ENCODE measurements around the gene HOXC9.

HOXC9 gene

GRCh38 chr12:54021432-54022013 lies 21.6 kb downstream of the HOXC9 start:
- no peak overlapping the region for H3K9ac ChIP-seq (ENCODE audit: low read length)
- TF ChIP-seq, protein P1, sequence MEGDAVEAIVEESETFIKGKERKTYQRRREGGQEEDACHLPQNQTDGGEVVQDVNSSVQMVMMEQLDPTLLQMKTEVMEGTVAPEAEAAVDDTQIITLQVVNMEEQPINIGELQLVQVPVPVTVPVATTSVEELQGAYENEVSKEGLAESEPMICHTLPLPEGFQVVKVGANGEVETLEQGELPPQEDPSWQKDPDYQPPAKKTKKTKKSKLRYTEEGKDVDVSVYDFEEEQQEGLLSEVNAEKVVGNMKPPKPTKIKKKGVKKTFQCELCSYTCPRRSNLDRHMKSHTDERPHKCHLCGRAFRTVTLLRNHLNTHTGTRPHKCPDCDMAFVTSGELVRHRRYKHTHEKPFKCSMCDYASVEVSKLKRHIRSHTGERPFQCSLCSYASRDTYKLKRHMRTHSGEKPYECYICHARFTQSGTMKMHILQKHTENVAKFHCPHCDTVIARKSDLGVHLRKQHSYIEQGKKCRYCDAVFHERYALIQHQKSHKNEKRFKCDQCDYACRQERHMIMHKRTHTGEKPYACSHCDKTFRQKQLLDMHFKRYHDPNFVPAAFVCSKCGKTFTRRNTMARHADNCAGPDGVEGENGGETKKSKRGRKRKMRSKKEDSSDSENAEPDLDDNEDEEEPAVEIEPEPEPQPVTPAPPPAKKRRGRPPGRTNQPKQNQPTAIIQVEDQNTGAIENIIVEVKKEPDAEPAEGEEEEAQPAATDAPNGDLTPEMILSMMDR (IDR thresholded peaks at IDR 0.05; ENCODE audit: low read length), result peak; percentile 21; the same call in 1 of the 2 replicates
- TF ChIP-seq EZH2 (IDR thresholded peaks at IDR 0.05; ENCODE audit: borderline replicate concordance, low read length), result no peak
- H4K20me1 ChIP-seq (ENCODE audit: insufficient read depth, low read length), result no peaks in the 10 kb centered on the region
- no peaks in the 10 kb centered on the region for H3K36me3 ChIP-seq (ENCODE audit: insufficient read depth, low read length)
- peak overlapping the region; percentile 8; the same call in 1 of the 2 replicates for H3K4me2 ChIP-seq (ENCODE audit: low read length)
- H3F3A ChIP-seq (ENCODE audit: insufficient read depth, low read length), result no peaks in the 10 kb centered on the region
- H3K27me3 ChIP-seq (ENCODE audit: insufficient read depth, low read length), result peaks cover 6% of the 10 kb centered on the region; the same call in 1 of the 2 replicates
- peaks cover 26% of the 10 kb centered on the region for H3K4me1 ChIP-seq (ENCODE audit: insufficient read depth, low read length, severe bottlenecking)
- no peaks in the 10 kb centered on the region for H3K79me2 ChIP-seq (ENCODE audit: insufficient read depth, low read length)
- H3K4me3 ChIP-seq (ENCODE audit: low read depth, low read length, poor library complexity, severe bottlenecking), result no peak overlapping the region
- H2AFZ ChIP-seq (ENCODE audit: low read length), result no peak overlapping the region
- no peaks in the 10 kb centered on the region for H3K9me2 ChIP-seq (ENCODE audit: low read depth, low read length)
- H3K9me3 ChIP-seq (ENCODE audit: low read length), result no peaks in the 10 kb centered on the region
- no peak overlapping the region for H3K27ac ChIP-seq (ENCODE audit: low read depth, low read length, poor library complexity, severe bottlenecking)

- Histone ChIP-seq H3K79me2 (ENCODE audit: insufficient read depth, low read length) (no peaks in the 10 kb centered on the region), H3K9ac (ENCODE audit: low read length) (no peak overlapping the region), H3K27ac (ENCODE audit: low read depth, low read length, poor library complexity, severe bottlenecking) (no peak overlapping the region), H3F3A (ENCODE audit: insufficient read depth, low read length) (no peaks in the 10 kb centered on the region), H3K36me3 (ENCODE audit: insufficient read depth, low read length) (no peaks in the 10 kb centered on the region), H4K20me1 (ENCODE audit: insufficient read depth, low read length) (no peaks in the 10 kb centered on the region), H3K9me3 (ENCODE audit: low read length) (no peaks in the 10 kb centered on the region), H3K27me3 (ENCODE audit: insufficient read depth, low read length) (peaks cover 6% of the 10 kb centered on the region; the same call in 1 of the 2 replicates), H3K4me3 (ENCODE audit: low read depth, low read length, poor library complexity, severe bottlenecking) (no peak overlapping the region), H2AFZ (ENCODE audit: low read length) (no peak overlapping the region), H3K4me1 (ENCODE audit: insufficient read depth, low read length, severe bottlenecking) (peaks cover 25% of the 10 kb centered on the region), H3K4me2 (ENCODE audit: low read length) (no peak overlapping the region), H3K9me2 (ENCODE audit: low read depth, low read length) (no peaks in the 10 kb centered on the region)
- TF ChIP-seq EZH2 (IDR thresholded peaks at IDR 0.05; ENCODE audit: borderline replicate concordance, low read length), result no peak
- TF ChIP-seq, protein P1 (IDR thresholded peaks at IDR 0.05; ENCODE audit: low read length), result no peak
Observed at GRCh38 chr12:54022960-54023884, 23.3 kb downstream of the HOXC9 start.

DNA sequence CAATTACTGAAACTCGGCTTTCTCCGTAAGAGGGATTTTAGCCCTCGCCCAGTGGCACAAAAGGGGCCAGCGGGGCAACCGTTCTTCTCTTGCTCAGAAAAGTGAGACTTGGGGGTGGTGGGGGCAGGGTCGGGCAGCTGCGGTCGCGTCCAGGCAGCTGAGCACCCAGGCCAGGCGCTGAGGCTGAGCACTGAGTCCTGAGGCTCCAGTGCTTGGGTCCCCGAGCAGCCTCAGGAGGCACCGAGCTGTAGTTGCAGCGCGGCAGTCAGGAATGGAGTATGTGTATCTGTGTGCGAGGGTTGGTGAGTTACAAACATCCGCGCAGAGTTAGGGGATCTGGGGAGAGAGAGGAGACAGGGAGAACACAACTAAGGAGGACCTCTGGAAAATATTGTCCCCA lies 24.2 kb downstream of the HOXC9 start:
- Histone ChIP-seq H3K79me2 (ENCODE audit: insufficient read depth, low read length) (no peaks in the 10 kb centered on the region), H3K27ac (ENCODE audit: low read depth, low read length, poor library complexity, severe bottlenecking) (no peak overlapping the region), H3K9me3 (ENCODE audit: low read length) (no peaks in the 10 kb centered on the region), H3K36me3 (ENCODE audit: insufficient read depth, low read length) (no peaks in the 10 kb centered on the region), H3K27me3 (ENCODE audit: insufficient read depth, low read length) (peaks cover 6% of the 10 kb centered on the region; the same call in 1 of the 2 replicates), H4K20me1 (ENCODE audit: insufficient read depth, low read length) (no peaks in the 10 kb centered on the region), H3K9me2 (ENCODE audit: low read depth, low read length) (no peaks in the 10 kb centered on the region), H3F3A (ENCODE audit: insufficient read depth, low read length) (no peaks in the 10 kb centered on the region), H2AFZ (ENCODE audit: low read length) (no peak overlapping the region), H3K4me1 (ENCODE audit: insufficient read depth, low read length, severe bottlenecking) (peaks cover 17% of the 10 kb centered on the region), H3K4me3 (ENCODE audit: low read depth, low read length, poor library complexity, severe bottlenecking) (no peak overlapping the region), H3K9ac (ENCODE audit: low read length) (no peak overlapping the region), H3K4me2 (ENCODE audit: low read length) (no peak overlapping the region)
- TF ChIP-seq EZH2 (IDR thresholded peaks at IDR 0.05; ENCODE audit: borderline replicate concordance, low read length), result no peak
- TF ChIP-seq, protein P1 (IDR thresholded peaks at IDR 0.05; ENCODE audit: low read length), result no peak

All from OCI-LY1 (cell line).